GM23338 (cell line): ENCODE measurements around the gene NEK7. TPM values are rescaled to one million over a fixed set of nuclear protein-coding genes. Genes with fewer than 3 reads are reported as not detected.

ENCODE experiments used
- ATAC-seq: fragments of 200-7000 bp; cut with Tn5 transposase; 3 replicates; pipeline ENCODE4 v1.9.1; 2020
- DNase-seq: peaks from one replicate; pipeline ENCODE4 v3.0.0-alpha.2; 2015; ENCODE audit warnings: low spot score
- H2AFZ ChIP-seq: fragments of 200-600 bp; sonication (generic); 2 replicates; pipeline ENCODE4 v1.8.0; 2016; ENCODE audit warnings: antibody characterized with exemption, mild to moderate bottlenecking, moderate library complexity
- H3F3A ChIP-seq: fragments of 200-600 bp; sonication (generic); replicated peaks from 2 replicates; pipeline ENCODE4 v1.8.0; 2017; ENCODE audit warnings: antibody characterized with exemption, mixed run types, low read depth
- H3K27ac ChIP-seq: fragments of 200-600 bp; sonication (generic); 2 replicates; pipeline ENCODE4 v1.6.1; 2016; ENCODE audit warnings: low read depth
- H3K27me3 ChIP-seq: fragments of 200-600 bp; sonication (generic); 2 replicates; pipeline ENCODE4 v1.8.0; 2016; ENCODE audit warnings: mild to moderate bottlenecking, mixed run types, moderate library complexity; ENCODE audit not compliant: insufficient read depth
- H3K36me3 ChIP-seq: fragments of 200-600 bp; sonication (generic); 2 replicates; pipeline ENCODE4 v1.8.0; 2016; ENCODE audit warnings: mild to moderate bottlenecking; ENCODE audit not compliant: insufficient read depth
- H3K4me1 ChIP-seq: fragments of 200-600 bp; sonication (generic); 2 replicates; pipeline ENCODE4 v1.8.0; 2016; ENCODE audit warnings: mild to moderate bottlenecking, moderate library complexity; ENCODE audit not compliant: insufficient read depth
- H3K4me2 ChIP-seq: fragments of 200-600 bp; sonication (generic); 2 replicates; pipeline ENCODE4 v1.7.1; 2017; ENCODE audit warnings: mixed run types
- H3K4me3 ChIP-seq: fragments of 200-600 bp; sonication (generic); 2 replicates; pipeline ENCODE4 v1.6.1; 2016; ENCODE audit warnings: mixed run types
- H3K79me2 ChIP-seq: fragments of 200-600 bp; sonication (generic); replicated peaks from 2 replicates; pipeline ENCODE4 v1.8.0; 2017; ENCODE audit warnings: mild to moderate bottlenecking; ENCODE audit not compliant: insufficient read depth
- H3K9me2 ChIP-seq: fragments of 200-600 bp; sonication (generic); 2 replicates; pipeline ENCODE4 v1.8.0; 2017; ENCODE audit not compliant: insufficient read depth
- H4K20me1 ChIP-seq: fragments of 200-600 bp; sonication (generic); replicated peaks from 2 replicates; pipeline ENCODE4 v1.8.0; 2017; ENCODE audit warnings: mild to moderate bottlenecking; ENCODE audit not compliant: insufficient read depth
- H3K27ac Mint-ChIP-seq: 2 replicates; pipeline ENCODE4 v1.8.0; 2020; ENCODE audit warnings: inconsistent platforms, mild to moderate bottlenecking, moderate library complexity, mixed read lengths
- H3K27me3 Mint-ChIP-seq: 3 replicates; pipeline ENCODE4 v1.8.0; 2022; ENCODE audit warnings: low read depth, mild to moderate bottlenecking, moderate library complexity, mixed read lengths, inconsistent platforms; ENCODE audit not compliant: insufficient read depth, poor library complexity
- H3K36me3 Mint-ChIP-seq: 3 replicates; pipeline ENCODE4 v1.8.0; 2021; ENCODE audit warnings: low read depth, mild to moderate bottlenecking, inconsistent platforms, moderate library complexity, mixed read lengths
- H3K4me1 Mint-ChIP-seq: 3 replicates; pipeline ENCODE4 v1.8.0; 2020; ENCODE audit warnings: mild to moderate bottlenecking, inconsistent platforms, mixed read lengths
- H3K4me3 Mint-ChIP-seq: 3 replicates; pipeline ENCODE4 v1.8.0; 2021; ENCODE audit warnings: moderate library complexity, mild to moderate bottlenecking, inconsistent platforms, mixed read lengths
- H3K9me3 Mint-ChIP-seq: 3 replicates; pipeline ENCODE4 v1.8.0; 2020; ENCODE audit warnings: moderate library complexity, mild to moderate bottlenecking, inconsistent platforms, mixed read lengths
- CREB1 ChIP-seq: fragments of 250-450 bp; sonication (Bioruptor Pico); IDR thresholded peaks from 2 replicates; pipeline ENCODE4 v1.5.0; 2020; ENCODE audit warnings: low read depth, mild to moderate bottlenecking, moderate library complexity
- CTCF ChIP-seq, 2 experiments: fragments of 200-600 bp in 1 of 2; sonication (generic) in 1 of 2; conservative IDR thresholded peaks; 2 replicates each; pipeline versions ENCODE4 v1.5.1 to v1.6.1; 2016 to 2017; ENCODE audit warnings: antibody characterized with exemption in 2 of 2, low read depth in 2 of 2, mild to moderate bottlenecking in 2 of 2, moderate library complexity in 1 of 2
- ETS1 ChIP-seq: IDR thresholded peaks from 2 replicates; pipeline ENCODE4 v1.6.1; 2016; ENCODE audit warnings: antibody characterized with exemption
- EZH2phosphoT487 ChIP-seq: fragments of 200-600 bp; sonication (generic); IDR thresholded peaks from one replicate; pipeline ENCODE4 v1.8.1; 2018; ENCODE audit warnings: antibody characterized with exemption; ENCODE audit not compliant: unreplicated experiment
- JUNB ChIP-seq: IDR thresholded peaks from one replicate; pipeline ENCODE4 v1.6.1; 2016; ENCODE audit warnings: antibody characterized with exemption; ENCODE audit not compliant: unreplicated experiment
- NANOG ChIP-seq: IDR thresholded peaks from 2 replicates; pipeline ENCODE4 v1.6.1; 2016; ENCODE audit warnings: antibody characterized with exemption, borderline replicate concordance
- POLR2AphosphoS5 ChIP-seq: IDR thresholded peaks from 2 replicates; pipeline ENCODE4 v1.6.1; 2016; ENCODE audit warnings: antibody characterized with exemption, low read depth
- REST ChIP-seq: IDR thresholded peaks from one replicate; pipeline ENCODE4 v1.6.1; 2018; ENCODE audit warnings: antibody characterized with exemption; ENCODE audit not compliant: unreplicated experiment
- STAT1 ChIP-seq: IDR thresholded peaks from one replicate; pipeline ENCODE4 v1.6.1; 2016; ENCODE audit warnings: antibody characterized with exemption; ENCODE audit not compliant: unreplicated experiment
- ZNF114 ChIP-seq: fragments of 250-450 bp; sonication (Bioruptor Pico); IDR thresholded peaks from 2 replicates; pipeline ENCODE4 v1.5.0; 2020; ENCODE audit warnings: mild to moderate bottlenecking, moderate library complexity
- ZNF331 ChIP-seq: fragments of 250-450 bp; sonication (Bioruptor Pico); IDR thresholded peaks from 2 replicates; pipeline ENCODE4 v1.5.0; 2020; ENCODE audit warnings: low read depth, mild to moderate bottlenecking, moderate library complexity
- polyA plus RNA-seq: library from polyadenylated mRNA; unstranded; fragments of >200 nt; fragmentation: Nextera tagmentation; extraction: Ambion mirVana; gene quantifications from 2 replicates; pipeline ENCODE4 v1.2.1, GENCODE V29; 2016
- total RNA-seq: library from RNA; depleted of rRNA; stranded (reverse); fragments of >200 nt; shearing (Covaris generic); gene quantifications from 2 replicates; pipeline ENCODE4 v1.2.3, GENCODE V29; 2014

The NEK7 gene
- total and polyA plus RNA-seq, 2 experiments from 2014 or later, result 4.8 to 15.3 TPM

GRCh38 chr1:198297281-198297680, 140.5 kb downstream of the NEK7 start:
- Histone ChIP-seq H3K4me2 (no peak overlapping the region), H3F3A (no peaks in the 10 kb centered on the region), H3K36me3 (no peaks in the 10 kb centered on the region), H4K20me1 (no peaks in the 10 kb centered on the region), H3K9me2 (no peaks in the 10 kb centered on the region), H3K27me3 (no peaks in the 10 kb centered on the region), H3K79me2 (no peaks in the 10 kb centered on the region), H3K4me1 (peaks cover 28% of the 10 kb centered on the region), H3K4me3 (no peak overlapping the region), H3K27ac (no peak overlapping the region), H2AFZ (no peak overlapping the region)
- no peak for TF ChIP-seq ETS1
- TF ChIP-seq JUNB, result no peak
- TF ChIP-seq REST, result no peak
- no peak for TF ChIP-seq ZNF331 (CRISPR knock-in tag)
- no peak for TF ChIP-seq CREB1
- no peak for TF ChIP-seq EZH2phosphoT487
- no peak for TF ChIP-seq NANOG
- no peak for TF ChIP-seq POLR2AphosphoS5
- no peak overlapping the region for H3K4me3 Mint-ChIP-seq
- H3K27ac Mint-ChIP-seq, result no peak overlapping the region; the same call in 1 of the 2 replicates
- no peaks in the 10 kb centered on the region for H3K9me3 Mint-ChIP-seq
- peaks cover 1% of the 10 kb centered on the region for H3K27me3 Mint-ChIP-seq
- 0 out of 3 replicates have a peak, but pooled peaks cover 3% of the 10 kb centered on the region for H3K36me3 Mint-ChIP-seq
- DNase-seq, result no peak
- no peak for ATAC-seq
- peaks cover 31% of the 10 kb centered on the region for H3K4me1 Mint-ChIP-seq

GRCh38 chr1:198298640-198299039, 141.8 kb downstream of the NEK7 start:
- Mint-ChIP-seq H3K27ac (no peak overlapping the region), H3K4me3 (peak overlapping the region; percentile 19; the same call in 1 of the 3 replicates), H3K9me3 (no peaks in the 10 kb centered on the region), H3K27me3 (peaks cover 1% of the 10 kb centered on the region), H3K4me1 (peaks cover 34% of the 10 kb centered on the region), H3K36me3 (0 out of 3 replicates have a peak, but pooled peaks cover 3% of the 10 kb centered on the region)
- TF ChIP-seq JUNB (no peak), CREB1 (no peak), ZNF114 (CRISPR knock-in tag) (no peak), CTCF (conservative IDR thresholded peaks at IDR 0.05; ENCODE audit: low read depth in 2 of 2) (no peak), REST (no peak), STAT1 (no peak), NANOG (no peak), ZNF331 (CRISPR knock-in tag) (no peak), POLR2AphosphoS5 (no peak)
- Histone ChIP-seq H3K4me3 (no peak overlapping the region), H3K9me2 (no peaks in the 10 kb centered on the region), H4K20me1 (no peaks in the 10 kb centered on the region), H3K79me2 (no peaks in the 10 kb centered on the region), H3K4me1 (peaks cover 28% of the 10 kb centered on the region), H3K36me3 (no peaks in the 10 kb centered on the region), H3F3A (no peaks in the 10 kb centered on the region), H3K4me2 (peak overlapping the region; percentile 45), H2AFZ (no peak overlapping the region), H3K27me3 (no peaks in the 10 kb centered on the region), H3K27ac (no peak overlapping the region)
- ATAC-seq (peak; percentile 76), DNase-seq (peak; percentile 71)
